Tibial nerve (tissue), 4 donors: ENCODE data around the gene SATB1.

Source experiments
- CTCF ChIP-seq, 5 experiments: fragments of 200-600 bp in 3 of 5; fragments of 450-650 bp in 2 of 5; sonication (generic) in 3 of 5; IDR thresholded peaks; one replicate each; pipeline ENCODE4 v1.5.1; 2016 to 2019; ENCODE audit warnings: antibody characterized with exemption in 5 of 5, mild to moderate bottlenecking in 3 of 5, moderate library complexity in 2 of 5
- EP300 ChIP-seq, 2 donors: sonication (generic); formaldehyde crosslinking; IDR thresholded peaks; one replicate each; pipeline ENCODE4 v1.6.1; 2017; ENCODE audit warnings: antibody characterized with exemption in 2 of 2, mild to moderate bottlenecking in 1 of 2
- POLR2A ChIP-seq, 2 donors: fragments of 450-650 bp; IDR thresholded peaks; one replicate each; pipeline ENCODE4 v1.6.1; 2017; ENCODE audit warnings: antibody characterized with exemption in 2 of 2, mild to moderate bottlenecking in 2 of 2, moderate library complexity in 2 of 2

GRCh38 chr3:18434711-18435110 lies 9.6 kb upstream of the SATB1 start:
- TF ChIP-seq CTCF (IDR thresholded peaks at IDR 0.05) (no peak), POLR2A (IDR thresholded peaks at IDR 0.05) (no peak), EP300 (IDR thresholded peaks at IDR 0.05) (no peak)
